HG03045 (cell line): ENCODE measurements around the gene GNGT1.

ENCODE experiments used
- ATAC-seq: cut with Tn5 transposase; IDR thresholded peaks from one replicate; pipeline ENCODE4 v1.9.1; 2021; ENCODE audit warnings: mild to moderate bottlenecking, moderate library complexity; ENCODE audit not compliant: unreplicated experiment

Gene GNGT1

GRCh38 chr7:93938293-93938692, 31.9 kb downstream of the GNGT1 start:
- ATAC-seq = no peak

DNA sequence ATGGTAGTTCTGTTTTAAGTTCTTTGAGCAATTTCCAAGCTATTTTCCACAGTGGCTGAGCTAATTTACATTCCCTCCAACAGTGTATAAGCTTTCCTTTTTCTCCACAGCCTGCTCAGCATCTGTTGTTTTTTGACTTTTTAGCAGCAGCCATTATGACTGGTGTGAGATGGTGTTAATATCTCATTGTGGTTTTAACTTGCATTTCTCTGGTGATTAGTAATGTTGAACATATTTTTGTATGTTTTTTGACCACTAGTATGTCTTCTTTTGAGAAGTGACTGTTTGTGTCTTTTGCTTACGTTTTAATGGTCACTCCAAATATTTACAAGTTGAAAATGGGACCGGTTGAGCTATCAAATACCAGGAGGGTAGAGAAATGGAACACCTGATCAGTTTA, 35.6 kb downstream of the GNGT1 start:
- ATAC-seq = no peak

DNA sequence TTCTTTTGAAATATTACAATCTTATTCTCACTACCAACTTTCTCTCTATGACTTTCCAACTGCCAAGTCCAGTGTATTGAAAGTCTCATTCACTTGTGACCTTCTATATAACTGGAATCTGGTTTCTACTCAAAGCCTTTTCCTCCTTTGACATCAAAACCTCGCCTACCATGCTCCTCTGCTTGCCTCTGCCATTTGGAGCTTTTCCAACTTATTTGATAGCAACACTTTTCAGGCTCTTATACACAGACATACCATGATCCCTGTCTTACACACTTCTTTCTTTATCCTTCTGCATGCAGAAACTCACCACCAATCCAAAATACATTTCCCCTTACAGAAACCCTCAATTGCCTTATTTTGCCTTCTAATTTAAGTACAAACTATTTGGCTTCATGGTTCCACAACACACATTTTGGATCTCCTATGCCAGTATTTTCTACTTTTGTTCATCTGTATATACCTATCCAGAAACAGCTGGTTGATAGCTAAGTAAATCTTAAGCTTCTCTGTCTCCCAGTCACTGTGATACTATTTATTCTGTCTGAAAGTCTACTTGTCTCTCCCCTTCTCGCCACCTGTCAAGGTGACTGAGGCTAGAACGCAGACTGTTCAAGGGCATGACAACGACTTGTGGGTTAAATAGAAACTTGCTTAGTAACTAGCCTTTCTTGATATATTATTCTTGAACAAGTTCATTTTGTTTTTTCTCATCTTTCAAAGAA, 37.6 kb downstream of the GNGT1 start:
- ATAC-seq = no peak

GRCh38 chr7:93944673-93945072, 38.3 kb downstream of the GNGT1 start:
- ATAC-seq = no peak

DNA sequence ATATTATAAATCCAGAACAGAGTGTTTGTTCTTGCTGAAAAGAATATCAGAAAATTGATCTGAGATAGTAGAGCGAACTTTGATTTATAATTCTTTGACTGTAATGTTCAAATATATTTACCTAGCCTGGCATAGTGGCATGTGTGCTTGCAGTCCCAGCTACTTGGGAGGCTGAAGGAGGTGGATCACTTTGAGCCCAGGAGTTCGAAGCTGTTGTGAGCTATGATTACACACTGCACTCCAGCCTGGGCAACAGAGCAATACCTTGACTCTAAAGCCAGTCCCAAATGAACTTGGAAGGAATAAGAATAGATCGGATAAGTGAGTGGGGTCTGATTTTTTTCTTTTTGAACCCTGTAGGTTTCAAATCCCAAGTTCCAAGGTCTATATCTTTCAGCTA, 38.7 kb downstream of the GNGT1 start:
- ATAC-seq = no peak

GRCh38 chr7:93945756-93946535, 39.6 kb downstream of the GNGT1 start:
- no peak for ATAC-seq

DNA sequence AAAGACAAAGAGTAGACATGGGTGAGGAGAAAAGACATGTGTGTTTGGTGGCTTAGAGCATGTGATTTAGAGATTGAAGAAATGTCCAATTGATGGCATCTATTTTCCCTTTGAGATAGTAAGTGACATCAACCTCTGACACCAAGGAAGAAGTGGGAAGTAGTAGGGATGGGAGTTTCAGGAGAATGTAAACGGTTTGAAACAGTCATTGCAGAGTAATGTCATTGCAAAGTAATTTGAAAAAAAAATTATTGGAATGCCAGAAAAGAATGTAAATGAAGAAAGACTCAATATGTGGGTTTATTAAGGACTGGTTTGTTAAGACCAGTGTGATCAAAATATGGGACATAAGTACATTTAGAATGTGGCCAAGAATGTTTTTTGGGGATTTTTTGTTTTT, 41.7 kb downstream of the GNGT1 start:
- no peak for ATAC-seq

DNA sequence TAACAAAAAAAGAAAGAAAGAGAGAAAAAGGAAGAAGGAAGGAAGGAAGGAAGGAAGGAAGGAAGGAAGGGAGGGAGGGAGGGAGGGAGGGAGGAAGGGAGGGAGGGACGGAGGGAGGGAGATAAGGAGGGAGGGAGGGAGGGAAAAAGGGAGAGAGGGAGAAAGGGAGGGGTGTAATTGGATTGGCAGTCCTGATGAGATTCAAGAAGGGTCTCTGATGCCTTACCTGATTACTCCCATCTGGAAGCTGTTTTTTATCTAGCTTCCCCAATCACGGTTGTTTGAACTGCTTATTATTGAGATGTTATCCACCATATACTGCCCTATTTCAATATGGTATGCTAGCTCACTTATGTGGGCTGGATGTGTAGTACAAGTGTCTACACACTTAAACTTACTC, 42.5 kb downstream of the GNGT1 start:
- ATAC-seq = no peak

- no peak for ATAC-seq
Measured at GRCh38 chr7:93949423-93949822, 43.1 kb downstream of the GNGT1 start.

DNA sequence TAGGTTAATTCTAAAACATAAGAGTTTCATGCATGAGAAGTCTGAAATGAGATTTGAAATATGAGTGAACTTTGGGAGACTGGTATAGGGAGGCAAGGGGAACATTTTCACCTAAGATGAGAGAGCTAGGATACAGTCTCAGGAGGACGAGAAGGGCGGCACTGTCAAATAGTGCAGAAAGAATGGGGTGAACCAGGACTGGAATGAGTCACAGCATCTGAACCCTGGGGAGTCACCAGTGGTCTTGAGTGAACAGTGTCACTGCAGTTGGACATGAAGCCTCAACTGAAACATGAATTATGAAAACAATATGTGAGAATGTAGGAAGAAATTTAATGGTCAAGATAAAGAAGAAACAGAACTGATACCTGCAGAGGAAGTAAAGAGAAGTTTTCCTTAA, 48.9 kb downstream of the GNGT1 start:
- ATAC-seq = peak; percentile 73

- ATAC-seq = no peak
Measured at GRCh38 chr7:93957767-93958166, 51.4 kb downstream of the GNGT1 start.

DNA sequence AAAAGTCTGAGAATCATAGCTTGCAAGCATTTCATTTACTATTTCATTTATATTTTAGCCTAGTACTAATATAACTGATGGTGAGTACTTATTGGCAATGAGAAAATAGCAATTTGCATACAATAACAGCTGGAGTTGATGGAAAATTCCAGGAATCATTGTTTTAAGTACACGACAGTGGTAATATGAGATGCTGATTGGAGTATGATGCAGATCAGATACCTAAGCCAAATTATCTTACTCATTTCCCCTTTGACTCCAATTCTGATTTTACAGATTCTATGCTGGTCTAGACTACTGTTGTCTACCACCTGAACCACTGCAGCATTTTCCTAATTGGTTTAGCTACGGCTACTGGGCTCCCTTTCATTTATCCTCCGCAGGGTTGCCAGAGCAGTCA, 51.8 kb downstream of the GNGT1 start:
- ATAC-seq = no peak

- no peak for ATAC-seq
Measured at GRCh38 chr7:93958651-93959050, 52.3 kb downstream of the GNGT1 start.
